22Rv1 (cell line): ENCODE results near the gene IL17RC.

ENCODE experiments used
- H3K27ac ChIP-seq: fragments of 450-650 bp; 2 replicates; pipeline ENCODE4 v1.5.1; 2017
- ZFX ChIP-seq: fragments of 450-650 bp; IDR thresholded peaks from 2 replicates; pipeline ENCODE4 v1.6.1; 2017; ENCODE audit warnings: antibody characterized with exemption, borderline replicate concordance
- TF ChIP-seq, protein P1 (sequence below): fragments of 450-650 bp; IDR thresholded peaks from 2 replicates; pipeline ENCODE4 v1.5.1; 2017; ENCODE audit warnings: mild to moderate bottlenecking

The IL17RC gene

GRCh38 chr3:9965200-9965875 lies 48.4 kb downstream of the IL17RC start:
- H3K27ac ChIP-seq, result no peak overlapping the region
- no peak for TF ChIP-seq ZFX
- TF ChIP-seq, protein P1, sequence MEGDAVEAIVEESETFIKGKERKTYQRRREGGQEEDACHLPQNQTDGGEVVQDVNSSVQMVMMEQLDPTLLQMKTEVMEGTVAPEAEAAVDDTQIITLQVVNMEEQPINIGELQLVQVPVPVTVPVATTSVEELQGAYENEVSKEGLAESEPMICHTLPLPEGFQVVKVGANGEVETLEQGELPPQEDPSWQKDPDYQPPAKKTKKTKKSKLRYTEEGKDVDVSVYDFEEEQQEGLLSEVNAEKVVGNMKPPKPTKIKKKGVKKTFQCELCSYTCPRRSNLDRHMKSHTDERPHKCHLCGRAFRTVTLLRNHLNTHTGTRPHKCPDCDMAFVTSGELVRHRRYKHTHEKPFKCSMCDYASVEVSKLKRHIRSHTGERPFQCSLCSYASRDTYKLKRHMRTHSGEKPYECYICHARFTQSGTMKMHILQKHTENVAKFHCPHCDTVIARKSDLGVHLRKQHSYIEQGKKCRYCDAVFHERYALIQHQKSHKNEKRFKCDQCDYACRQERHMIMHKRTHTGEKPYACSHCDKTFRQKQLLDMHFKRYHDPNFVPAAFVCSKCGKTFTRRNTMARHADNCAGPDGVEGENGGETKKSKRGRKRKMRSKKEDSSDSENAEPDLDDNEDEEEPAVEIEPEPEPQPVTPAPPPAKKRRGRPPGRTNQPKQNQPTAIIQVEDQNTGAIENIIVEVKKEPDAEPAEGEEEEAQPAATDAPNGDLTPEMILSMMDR, result no peak

- no peak overlapping the region for H3K27ac ChIP-seq
- no peak for TF ChIP-seq ZFX
- TF ChIP-seq, protein P1, result no peak
These were observed 49.9 kb downstream of the IL17RC start for GRCh38 chr3:9966841-9967240.

DNA sequence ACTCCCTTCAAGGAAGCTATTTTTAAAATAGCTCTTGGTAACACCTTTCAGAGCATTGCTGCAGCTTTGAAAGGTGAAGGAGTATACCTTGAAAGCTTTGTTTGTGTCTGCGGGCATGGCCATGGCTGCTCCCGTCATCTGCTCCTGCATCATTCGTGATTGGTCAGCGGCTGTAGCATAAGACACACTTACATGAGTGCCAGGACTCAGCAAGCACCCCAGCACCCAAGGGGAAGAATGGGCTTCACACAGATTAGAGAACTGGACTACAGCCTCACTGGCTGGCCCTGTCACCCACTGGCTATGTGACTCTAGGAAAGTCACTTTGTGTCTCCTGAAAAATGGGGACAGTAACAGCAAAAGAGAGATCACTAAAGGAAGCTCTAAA lies 52.7 kb downstream of the IL17RC start:
- no peak for TF ChIP-seq ZFX
- TF ChIP-seq, protein P1, result no peak
- peak overlapping the region; percentile 75 for H3K27ac ChIP-seq

DNA sequence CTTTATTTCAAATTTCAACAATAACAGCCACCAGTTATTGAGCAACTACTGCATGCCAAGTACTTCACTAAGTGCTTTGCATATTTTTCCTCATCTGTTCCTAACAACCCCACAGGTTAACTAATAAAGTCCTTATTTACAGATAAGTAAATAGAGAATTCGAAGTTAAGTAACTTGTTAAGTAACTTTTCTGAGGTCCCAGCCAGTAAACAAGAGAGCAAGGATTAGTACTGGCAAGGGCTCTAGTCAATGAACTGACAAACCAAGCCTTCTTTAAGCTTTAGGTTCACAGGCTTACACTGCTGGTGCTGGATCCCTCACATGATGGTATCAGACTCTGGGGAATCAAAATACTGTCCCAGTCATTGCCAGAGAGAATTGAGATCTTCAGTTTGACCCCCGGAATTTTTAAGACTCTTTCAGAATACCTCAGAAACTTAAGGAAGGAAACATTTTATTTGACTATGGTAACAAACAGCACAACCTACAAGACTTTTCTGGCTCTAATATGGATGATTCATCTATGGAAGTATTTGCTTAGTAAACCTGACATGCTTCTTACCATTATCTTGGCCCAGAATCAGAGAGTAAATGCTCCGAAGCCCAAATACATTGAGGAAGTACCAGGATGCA lies 53.2 kb downstream of the IL17RC start:
- H3K27ac ChIP-seq, result peak overlapping the region; percentile 75
- TF ChIP-seq, protein P1, result no peak

- TF ChIP-seq, protein P1, result no peak
- no peak for TF ChIP-seq ZFX
- H3K27ac ChIP-seq, result peak overlapping the region; percentile 69
These were observed 60.1 kb downstream of the IL17RC start for GRCh38 chr3:9976721-9977709.

- H3K27ac ChIP-seq, result peak overlapping the region; percentile 69; the same call in 1 of the 2 replicates
- TF ChIP-seq ZFX, result no peak
- TF ChIP-seq, protein P1, result no peak
These were observed 61.9 kb downstream of the IL17RC start for GRCh38 chr3:9978710-9979305.
